Measurements from ENCODE around the gene MAGEE2.
"Not testable (repeated sequence)": the region's sequence is repeated elsewhere in the genome, so short reads cannot be mapped to it uniquely, and the experiment has no call there.

MAGEE2 gene, protein sequence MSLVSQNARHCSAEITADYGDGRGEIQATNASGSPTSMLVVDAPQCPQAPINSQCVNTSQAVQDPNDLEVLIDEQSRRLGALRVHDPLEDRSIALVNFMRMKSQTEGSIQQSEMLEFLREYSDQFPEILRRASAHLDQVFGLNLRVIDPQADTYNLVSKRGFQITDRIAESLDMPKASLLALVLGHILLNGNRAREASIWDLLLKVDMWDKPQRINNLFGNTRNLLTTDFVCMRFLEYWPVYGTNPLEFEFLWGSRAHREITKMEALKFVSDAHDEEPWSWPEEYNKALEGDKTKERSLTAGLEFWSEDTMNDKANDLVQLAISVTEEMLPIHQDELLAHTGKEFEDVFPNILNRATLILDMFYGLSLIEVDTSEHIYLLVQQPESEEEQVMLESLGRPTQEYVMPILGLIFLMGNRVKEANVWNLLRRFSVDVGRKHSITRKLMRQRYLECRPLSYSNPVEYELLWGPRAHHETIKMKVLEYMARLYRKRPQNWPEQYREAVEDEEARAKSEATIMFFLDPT

DNA sequence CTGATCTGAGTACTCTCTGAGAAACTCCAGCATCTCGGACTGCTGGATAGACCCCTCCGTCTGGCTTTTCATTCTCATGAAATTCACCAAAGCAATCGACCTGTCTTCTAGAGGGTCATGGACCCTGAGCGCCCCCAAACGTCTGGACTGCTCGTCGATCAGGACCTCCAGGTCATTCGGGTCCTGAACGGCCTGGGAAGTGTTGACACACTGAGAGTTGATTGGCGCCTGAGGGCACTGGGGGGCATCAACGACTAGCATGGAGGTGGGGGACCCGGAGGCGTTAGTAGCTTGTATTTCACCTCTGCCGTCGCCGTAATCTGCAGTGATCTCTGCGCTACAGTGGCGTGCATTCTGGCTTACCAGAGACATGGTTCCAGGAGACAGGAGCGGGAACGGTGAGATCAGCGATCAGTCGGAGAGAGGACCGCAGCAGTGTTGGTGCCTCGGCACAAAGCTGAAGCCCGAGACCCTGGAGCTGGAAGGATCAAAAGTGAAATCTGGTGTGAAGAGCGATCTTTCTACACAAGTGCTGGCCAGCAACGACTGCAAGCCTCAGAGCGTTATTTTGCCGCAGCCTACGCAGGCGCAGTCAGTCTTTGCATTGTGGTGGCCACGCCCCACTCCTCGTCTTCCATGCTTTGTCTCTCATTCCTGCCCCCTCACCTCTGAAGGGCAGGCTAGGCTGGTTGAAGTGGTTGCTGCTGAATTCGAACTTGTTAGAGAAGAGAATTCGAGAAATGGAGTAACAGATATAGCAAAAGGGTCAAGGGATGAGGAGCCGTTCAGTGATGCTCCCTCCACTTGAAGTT, at the start of gene MAGEE2:
Gene MAGEE2 (minus strand): TSS at position 575 of the 812 bp plus-strand sequence. CDS start 203 bp downstream, at position 372.
- no peak for DNase-seq

DNA sequence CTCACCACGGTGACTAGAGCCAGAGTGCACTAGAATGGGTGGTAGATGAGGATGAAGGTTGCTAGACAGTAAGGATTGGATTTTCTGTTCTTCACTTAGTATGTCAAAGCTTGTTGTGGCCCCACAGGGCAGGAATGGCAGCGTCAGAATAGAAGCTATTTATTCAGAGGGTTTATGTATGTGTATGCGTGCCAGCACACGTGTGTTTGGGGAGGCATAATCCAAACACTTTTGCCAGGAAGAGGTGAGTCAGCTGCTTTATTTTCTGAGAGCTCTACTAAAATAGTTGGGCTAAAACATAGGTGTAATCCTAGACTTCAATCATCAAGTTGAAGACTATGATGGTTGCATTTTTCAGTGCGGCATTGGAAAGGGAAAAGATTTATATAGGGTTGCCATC, 1.2 kb upstream of the MAGEE2 start:
- DNase-seq, result no peak

DNA sequence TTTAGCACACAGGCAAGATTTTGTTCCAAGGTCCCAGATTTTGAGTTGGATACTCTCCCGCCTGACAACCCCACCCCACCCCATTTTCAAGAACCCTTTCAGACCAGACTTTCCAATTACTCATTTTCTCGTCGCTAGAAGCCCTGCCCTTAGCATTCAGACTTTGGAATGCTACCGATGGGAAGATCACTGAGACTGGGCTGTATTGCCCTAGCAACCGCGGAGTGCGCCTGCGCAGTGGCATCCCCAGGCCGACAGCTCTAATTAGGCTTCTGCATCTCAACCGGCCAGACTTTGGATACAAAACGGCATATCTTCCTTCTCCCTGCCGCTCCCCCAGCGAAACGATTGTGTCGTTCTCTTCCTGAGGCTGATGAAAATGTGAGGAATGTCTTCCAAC, 3.4 kb downstream of the MAGEE2 start:
- no peak for DNase-seq

DNA sequence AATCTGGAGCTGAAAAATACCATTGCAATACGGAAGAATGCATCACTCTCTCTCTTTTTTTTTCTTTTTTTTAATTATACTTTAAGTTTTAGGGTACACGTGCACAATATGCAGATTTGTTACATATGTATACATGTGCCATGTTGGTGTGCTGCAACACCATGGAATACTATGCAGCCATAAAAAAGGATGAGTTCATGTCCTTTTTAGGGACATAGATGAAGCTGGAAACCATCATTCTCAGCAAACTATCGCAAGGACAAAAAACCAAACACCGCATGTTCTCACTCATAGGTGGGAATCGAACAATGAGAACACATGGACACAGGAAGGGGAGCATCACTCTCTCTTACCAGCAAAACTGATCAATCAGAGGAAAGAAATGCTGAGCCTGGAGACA, 17.0 kb downstream of the MAGEE2 start:
- not testable (repeated sequence) for DNase-seq

DNA sequence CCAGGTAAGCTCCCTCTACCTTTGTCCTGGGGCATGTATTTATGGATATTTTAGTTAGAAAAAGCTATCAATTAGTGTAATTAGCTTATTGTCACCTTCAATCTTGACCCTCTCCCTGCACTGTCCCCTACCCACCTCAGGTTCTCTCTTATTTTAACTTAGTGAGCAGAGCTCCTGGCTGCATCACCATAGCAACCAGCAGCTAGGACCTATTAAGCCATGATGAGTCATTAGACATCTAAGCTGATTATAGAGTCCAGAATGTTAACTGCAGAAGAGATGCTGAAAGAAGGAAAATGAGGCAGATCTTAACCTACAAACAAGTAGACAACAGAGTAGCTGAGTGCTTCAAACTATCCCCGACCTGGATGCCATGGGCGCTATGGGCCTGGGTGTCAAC, 36.6 kb downstream of the MAGEE2 start:
- DNase-seq, result no peak

DNA sequence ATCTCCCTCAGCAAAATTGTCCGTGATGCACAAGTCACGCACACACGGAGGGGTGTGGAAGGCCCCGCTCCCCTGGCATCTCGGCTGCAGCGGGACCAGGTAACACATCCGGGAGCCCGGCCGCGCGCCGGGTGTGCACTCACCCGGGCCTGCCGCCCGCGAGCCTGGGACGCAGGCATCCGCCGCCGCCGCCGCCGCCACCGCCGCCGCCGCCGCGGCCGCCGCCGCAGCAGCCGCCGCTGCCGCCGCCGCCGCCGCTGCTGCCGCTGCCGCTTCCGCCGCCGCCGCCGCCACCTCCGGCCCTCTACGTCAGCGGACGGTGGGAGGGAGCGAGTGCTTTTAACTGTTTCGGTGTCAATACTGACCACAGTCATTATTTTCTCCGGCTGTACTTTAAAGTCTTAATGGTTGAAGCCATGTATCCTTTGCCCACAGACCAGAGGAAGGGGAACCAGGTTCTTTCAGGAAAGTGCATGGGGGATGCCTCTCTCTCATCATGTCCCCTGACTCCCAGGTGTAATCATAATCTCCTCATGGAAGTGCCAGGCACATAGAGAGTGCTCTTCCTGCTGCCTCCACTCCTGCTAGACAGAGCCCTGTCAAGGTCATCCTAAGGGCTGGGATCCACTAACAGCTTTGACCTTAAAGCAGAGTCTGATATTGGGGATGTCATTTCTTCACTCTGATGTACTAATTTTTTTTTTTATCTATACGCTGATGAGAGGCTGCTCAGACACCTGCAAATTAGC, 38.0 kb downstream of the MAGEE2 start:
- no peak for DNase-seq
